ENCODE results near the gene TECR.

DNA sequence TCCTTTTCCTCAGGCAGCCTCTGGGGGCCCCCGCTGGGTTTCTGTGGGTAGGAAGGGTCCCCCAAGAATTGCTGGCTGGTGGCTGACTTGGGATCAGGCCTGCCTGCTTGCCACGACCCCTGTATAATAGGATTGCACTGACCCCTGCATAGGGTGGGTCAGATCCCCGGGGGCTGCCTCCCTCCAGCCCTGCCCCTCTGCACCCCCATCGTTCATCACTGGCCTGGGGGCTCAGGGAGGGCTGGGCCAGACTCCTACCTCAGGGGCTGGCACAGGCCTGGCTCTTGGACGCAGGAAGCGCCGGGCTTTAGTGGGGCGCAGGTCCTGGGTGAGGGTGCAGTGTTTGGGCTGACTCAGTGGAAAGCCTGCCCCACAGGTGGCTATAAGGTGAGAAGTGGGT, 31.9 kb downstream of the TECR start:
- no peak for TF ChIP-seq CTCF (conservative IDR thresholded peaks at IDR 0.05)
- no peak for TF ChIP-seq ZFX (IDR thresholded peaks at IDR 0.05)
